CD1c-positive myeloid dendritic cell (primary cell): ENCODE results near the gene PLXNA1.

Experiments used
- DNase-seq: peaks from one replicate; pipeline ENCODE4 v3.0.0-alpha.2; 2016; ENCODE audit errors: extremely low spot score

The PLXNA1 gene

GRCh38 chr3:126967386-126967785 is 15.5 kb upstream of the PLXNA1 start:
- DNase-seq = no peak

GRCh38 chr3:126968391-126969390 is 14.2 kb upstream of the PLXNA1 start:
- no peak for DNase-seq

- DNase-seq = no peak
Observed at GRCh38 chr3:126969586-126969985, 13.3 kb upstream of the PLXNA1 start.

GRCh38 chr3:126970101-126970500 is 12.8 kb upstream of the PLXNA1 start:
- no peak for DNase-seq

- DNase-seq = no peak
Observed at GRCh38 chr3:126970921-126971320, 12.0 kb upstream of the PLXNA1 start.

- peak; percentile 94 for DNase-seq
Observed at GRCh38 chr3:126971891-126972351, 11.0 kb upstream of the PLXNA1 start.

GRCh38 chr3:126972866-126973265 is 10.0 kb upstream of the PLXNA1 start:
- DNase-seq = no peak

GRCh38 chr3:126973814-126974213 is 9.1 kb upstream of the PLXNA1 start:
- no peak for DNase-seq

- no peak for DNase-seq
Observed at GRCh38 chr3:126974756-126975155, 8.2 kb upstream of the PLXNA1 start.

- no peak for DNase-seq
Observed at GRCh38 chr3:126976906-126977305, 6.0 kb upstream of the PLXNA1 start.

- no peak for DNase-seq
Observed at GRCh38 chr3:126977821-126978220, 5.1 kb upstream of the PLXNA1 start.

- DNase-seq = no peak
Observed at GRCh38 chr3:126978291-126978690, 4.6 kb upstream of the PLXNA1 start.

GRCh38 chr3:126979046-126979628 is 3.8 kb upstream of the PLXNA1 start:
- peak; percentile 31 for DNase-seq

- no peak for DNase-seq
Observed at GRCh38 chr3:126980266-126980811, 2.6 kb upstream of the PLXNA1 start.

- peak; percentile 90 for DNase-seq
Observed at GRCh38 chr3:126982126-126982470, 817 bp upstream of the PLXNA1 start.

GRCh38 chr3:126983276-126983652 is 349 bp downstream of the PLXNA1 start:
- DNase-seq = peak; percentile 28

- peak; percentile 10 for DNase-seq
Observed at GRCh38 chr3:126983653-126984390, 907 bp downstream of the PLXNA1 start.

GRCh38 chr3:126984391-126985131 is 1.6 kb downstream of the PLXNA1 start:
- DNase-seq = no peak

- DNase-seq = no peak
Observed at GRCh38 chr3:126985132-126985985, 2.4 kb downstream of the PLXNA1 start.

GRCh38 chr3:126986001-126986400 is 3.1 kb downstream of the PLXNA1 start:
- no peak for DNase-seq
